GM12801 (cell line): ENCODE measurements around the gene RNF19B.

ENCODE experiments used
- CTCF ChIP-seq: IDR thresholded peaks from one replicate; pipeline ENCODE4 v1.5.1; 2011; ENCODE audit warnings: control low read depth; ENCODE audit not compliant: insufficient read length; ENCODE audit errors: extremely low read depth

The RNF19B gene, protein sequence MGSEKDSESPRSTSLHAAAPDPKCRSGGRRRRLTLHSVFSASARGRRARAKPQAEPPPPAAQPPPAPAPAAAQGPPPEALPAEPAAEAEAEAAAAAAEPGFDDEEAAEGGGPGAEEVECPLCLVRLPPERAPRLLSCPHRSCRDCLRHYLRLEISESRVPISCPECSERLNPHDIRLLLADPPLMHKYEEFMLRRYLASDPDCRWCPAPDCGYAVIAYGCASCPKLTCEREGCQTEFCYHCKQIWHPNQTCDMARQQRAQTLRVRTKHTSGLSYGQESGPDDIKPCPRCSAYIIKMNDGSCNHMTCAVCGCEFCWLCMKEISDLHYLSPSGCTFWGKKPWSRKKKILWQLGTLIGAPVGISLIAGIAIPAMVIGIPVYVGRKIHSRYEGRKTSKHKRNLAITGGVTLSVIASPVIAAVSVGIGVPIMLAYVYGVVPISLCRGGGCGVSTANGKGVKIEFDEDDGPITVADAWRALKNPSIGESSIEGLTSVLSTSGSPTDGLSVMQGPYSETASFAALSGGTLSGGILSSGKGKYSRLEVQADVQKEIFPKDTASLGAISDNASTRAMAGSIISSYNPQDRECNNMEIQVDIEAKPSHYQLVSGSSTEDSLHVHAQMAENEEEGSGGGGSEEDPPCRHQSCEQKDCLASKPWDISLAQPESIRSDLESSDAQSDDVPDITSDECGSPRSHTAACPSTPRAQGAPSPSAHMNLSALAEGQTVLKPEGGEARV

DNA sequence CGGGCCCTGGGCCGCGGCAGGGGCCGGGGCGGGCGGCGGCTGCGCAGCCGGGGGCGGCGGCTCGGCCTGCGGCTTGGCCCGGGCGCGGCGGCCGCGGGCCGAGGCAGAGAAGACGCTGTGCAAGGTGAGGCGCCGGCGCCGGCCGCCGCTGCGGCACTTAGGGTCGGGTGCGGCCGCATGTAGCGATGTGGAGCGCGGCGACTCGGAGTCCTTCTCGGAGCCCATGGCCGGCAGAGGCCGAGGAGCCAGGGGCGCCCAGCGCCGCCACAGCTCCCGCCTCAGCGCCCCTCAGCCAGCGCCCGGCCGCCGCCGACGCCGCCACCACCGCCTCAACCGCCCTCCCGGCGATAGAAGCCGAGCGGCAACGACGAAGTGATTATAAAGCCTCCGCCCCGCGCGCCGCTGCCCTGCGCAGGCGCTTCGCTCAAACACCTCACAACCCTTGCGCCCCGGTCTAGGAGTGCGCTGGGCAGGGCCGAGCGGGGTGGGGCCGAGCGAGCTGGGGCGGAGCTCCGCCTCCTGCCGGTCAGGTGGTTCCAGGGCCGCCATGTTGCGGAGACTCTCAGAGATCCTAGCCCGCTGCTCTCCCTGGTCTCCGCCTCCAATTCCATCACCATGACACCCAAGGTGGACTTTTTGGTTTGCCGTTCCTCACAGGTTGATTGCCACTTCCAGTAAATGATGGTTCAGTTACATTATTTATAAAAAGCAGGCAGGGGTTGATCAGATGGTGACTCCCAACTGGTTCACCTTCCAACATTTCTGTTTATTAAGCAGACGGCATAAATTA lies at the start of gene RNF19B:
TSS of gene RNF19B (minus strand) at position 349 of the 790 bp plus-strand sequence. CDS start at position 225, 124 bp downstream.
- TF ChIP-seq CTCF: no peak

DNA sequence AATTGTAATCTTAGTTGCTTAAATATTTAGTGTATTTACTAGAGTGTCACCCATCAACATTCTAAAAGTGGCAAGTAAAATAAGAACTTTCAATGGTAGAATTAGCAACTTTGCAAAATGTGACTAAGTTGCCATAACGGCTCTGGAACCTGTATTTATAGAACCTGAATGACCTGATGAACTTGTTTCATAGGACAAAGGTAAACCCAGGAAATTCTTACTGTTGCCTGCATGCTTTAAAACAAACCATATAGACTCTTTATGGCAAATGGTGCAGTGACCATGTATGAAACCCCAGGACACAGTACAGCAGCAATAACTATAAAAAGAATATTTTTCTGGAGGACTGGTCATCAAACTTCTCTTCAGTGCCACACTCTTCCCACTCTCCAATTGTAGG lies 49.2 kb upstream of the RNF19B start:
- TF ChIP-seq CTCF: no peak

DNA sequence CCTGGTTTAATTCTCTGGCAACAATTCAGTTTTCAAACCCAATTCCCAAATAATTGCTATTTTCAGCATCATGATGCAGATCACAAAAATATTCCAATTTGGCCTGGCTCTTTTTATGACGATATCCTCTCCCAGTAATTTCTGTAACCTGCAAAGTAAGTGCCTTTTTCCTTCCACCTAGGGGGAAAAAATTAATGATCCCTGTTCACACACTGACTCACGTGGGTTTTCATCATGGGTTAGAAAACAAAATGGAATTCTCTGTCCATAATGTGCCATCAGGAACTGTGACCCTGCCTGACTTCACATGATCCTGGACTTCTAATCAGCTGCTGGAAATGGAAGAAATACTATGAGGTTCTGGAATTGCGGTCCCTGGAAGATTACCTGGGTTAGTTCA lies 47.6 kb upstream of the RNF19B start:
- TF ChIP-seq CTCF: no peak

- TF ChIP-seq CTCF: no peak
These were observed 46.5 kb upstream of the RNF19B start for GRCh38 chr1:33010932-33011731.

- no peak for TF ChIP-seq CTCF
These were observed 45.0 kb upstream of the RNF19B start for GRCh38 chr1:33009561-33009960.

- no peak for TF ChIP-seq CTCF
These were observed 43.7 kb upstream of the RNF19B start for GRCh38 chr1:33008051-33008914.
